A673 (cell line): Measurements from ENCODE around the gene AGAP1.

Experiments used
- EZH2 ChIP-seq: fragments of 200-600 bp; sonication (generic); IDR thresholded peaks from 2 replicates; pipeline ENCODE4 v1.6.1; 2017; ENCODE audit warnings: borderline replicate concordance, low read depth, mild to moderate bottlenecking, mixed read lengths, antibody characterized with exemption, low read length; ENCODE audit not compliant: poor library complexity, severe bottlenecking
- TF ChIP-seq, protein P1 (sequence below): fragments of 300-800, 200-600 bp; sonication (generic); conservative IDR thresholded peaks from 2 replicates; pipeline ENCODE4 v1.5.1; 2017; ENCODE audit warnings: low read depth, mild to moderate bottlenecking, antibody characterized with exemption, low read length, moderate library complexity, mixed read lengths

DNA sequence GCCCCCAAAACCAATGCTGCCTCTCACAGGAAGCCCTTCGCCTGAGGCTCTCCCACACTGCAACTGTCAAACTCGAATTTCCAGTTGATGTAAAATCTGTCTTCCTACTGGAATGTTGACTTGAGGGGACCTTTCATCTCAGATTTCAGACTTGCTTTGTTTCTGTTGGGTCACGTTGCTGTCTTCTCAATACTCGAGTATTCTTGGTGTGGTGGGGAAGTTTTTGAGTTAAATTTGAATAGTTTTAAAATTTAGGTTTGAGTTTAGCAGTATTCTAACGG, 50.8 kb downstream of the AGAP1 start:
- TF ChIP-seq, protein P1, sequence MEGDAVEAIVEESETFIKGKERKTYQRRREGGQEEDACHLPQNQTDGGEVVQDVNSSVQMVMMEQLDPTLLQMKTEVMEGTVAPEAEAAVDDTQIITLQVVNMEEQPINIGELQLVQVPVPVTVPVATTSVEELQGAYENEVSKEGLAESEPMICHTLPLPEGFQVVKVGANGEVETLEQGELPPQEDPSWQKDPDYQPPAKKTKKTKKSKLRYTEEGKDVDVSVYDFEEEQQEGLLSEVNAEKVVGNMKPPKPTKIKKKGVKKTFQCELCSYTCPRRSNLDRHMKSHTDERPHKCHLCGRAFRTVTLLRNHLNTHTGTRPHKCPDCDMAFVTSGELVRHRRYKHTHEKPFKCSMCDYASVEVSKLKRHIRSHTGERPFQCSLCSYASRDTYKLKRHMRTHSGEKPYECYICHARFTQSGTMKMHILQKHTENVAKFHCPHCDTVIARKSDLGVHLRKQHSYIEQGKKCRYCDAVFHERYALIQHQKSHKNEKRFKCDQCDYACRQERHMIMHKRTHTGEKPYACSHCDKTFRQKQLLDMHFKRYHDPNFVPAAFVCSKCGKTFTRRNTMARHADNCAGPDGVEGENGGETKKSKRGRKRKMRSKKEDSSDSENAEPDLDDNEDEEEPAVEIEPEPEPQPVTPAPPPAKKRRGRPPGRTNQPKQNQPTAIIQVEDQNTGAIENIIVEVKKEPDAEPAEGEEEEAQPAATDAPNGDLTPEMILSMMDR = no peak
- no peak for TF ChIP-seq EZH2
